ENCODE results near the gene NR2C1.

The NR2C1 gene

GRCh38 chr12:95055057-95055456 lies 18.4 kb downstream of the NR2C1 start:
- CTCF ChIA-PET = no interaction called here
- Histone ChIP-seq H3K4me1 (ENCODE audit: control insufficient read depth, insufficient read depth, low read length) (no peaks in the 10 kb centered on the region), H3K9me3 (ENCODE audit: control insufficient read depth, insufficient read depth, low read depth, low read length) (no peaks in the 10 kb centered on the region), H3K36me3 (ENCODE audit: control insufficient read depth in 2 of 2, insufficient read depth in 1 of 2, low read length in 2 of 2) (peaks cover 78 to 87% of the 10 kb centered on the region in 2 experiments), H3K27ac (ENCODE audit: extremely low read depth, low read depth, low read length) (no peak overlapping the region), H3K4me3 (ENCODE audit: low read depth, low read length) (no peak overlapping the region)
- POLR2A ChIA-PET = no interaction called here
- TF ChIP-seq KLF1 (tag by site-specific recombination; IDR thresholded peaks at IDR 0.05) (no peak), ZNF114 (tag by site-specific recombination; IDR thresholded peaks at IDR 0.05) (no peak), EGR2 (tag by site-specific recombination; IDR thresholded peaks at IDR 0.05; ENCODE audit: low read depth) (no peak), IKZF3 (tag by site-specific recombination; IDR thresholded peaks at IDR 0.05) (no peak), ZNF670 (tag by site-specific recombination; IDR thresholded peaks at IDR 0.05; ENCODE audit: low read depth) (no peak), ZNF521 (tag by site-specific recombination; IDR thresholded peaks at IDR 0.05) (no peak), ZNF48 (tag by site-specific recombination; IDR thresholded peaks at IDR 0.05) (no peak), ZNF529 (tag by site-specific recombination; IDR thresholded peaks at IDR 0.05; ENCODE audit: insufficient replicate concordance) (no peak), ZNF830 (tag by site-specific recombination; IDR thresholded peaks at IDR 0.05; ENCODE audit: low read depth) (no peak), ZNF280C (tag by site-specific recombination; IDR thresholded peaks at IDR 0.05) (no peak)
- TF ChIP-seq, protein P1, sequence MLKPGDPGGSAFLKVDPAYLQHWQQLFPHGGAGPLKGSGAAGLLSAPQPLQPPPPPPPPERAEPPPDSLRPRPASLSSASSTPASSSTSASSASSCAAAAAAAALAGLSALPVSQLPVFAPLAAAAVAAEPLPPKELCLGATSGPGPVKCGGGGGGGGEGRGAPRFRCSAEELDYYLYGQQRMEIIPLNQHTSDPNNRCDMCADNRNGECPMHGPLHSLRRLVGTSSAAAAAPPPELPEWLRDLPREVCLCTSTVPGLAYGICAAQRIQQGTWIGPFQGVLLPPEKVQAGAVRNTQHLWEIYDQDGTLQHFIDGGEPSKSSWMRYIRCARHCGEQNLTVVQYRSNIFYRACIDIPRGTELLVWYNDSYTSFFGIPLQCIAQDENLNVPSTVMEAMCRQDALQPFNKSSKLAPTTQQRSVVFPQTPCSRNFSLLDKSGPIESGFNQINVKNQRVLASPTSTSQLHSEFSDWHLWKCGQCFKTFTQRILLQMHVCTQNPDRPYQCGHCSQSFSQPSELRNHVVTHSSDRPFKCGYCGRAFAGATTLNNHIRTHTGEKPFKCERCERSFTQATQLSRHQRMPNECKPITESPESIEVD (tag by site-specific recombination; IDR thresholded peaks at IDR 0.05) = no peak

DNA sequence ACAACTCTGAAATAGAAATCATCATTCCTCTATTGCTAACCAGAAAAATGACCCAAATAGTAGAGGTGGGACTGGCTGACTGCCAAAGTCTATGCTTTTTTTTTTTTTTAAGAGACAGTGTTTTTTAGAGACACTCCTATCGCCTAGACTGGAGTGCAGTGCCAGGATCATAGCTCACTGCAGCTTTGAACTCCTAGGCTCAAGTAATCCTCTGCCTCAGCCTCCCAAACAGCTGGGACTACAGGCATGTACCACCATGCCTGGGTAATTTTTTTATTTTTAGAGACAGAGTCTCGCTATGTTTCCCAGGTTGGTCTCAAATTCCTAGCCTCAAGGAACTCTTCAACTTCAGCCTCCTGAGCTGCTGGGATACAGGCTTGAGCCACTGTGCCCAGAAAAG lies 19.2 kb downstream of the NR2C1 start:
- Histone ChIP-seq H3K9me3 (ENCODE audit: control insufficient read depth, insufficient read depth, low read depth, low read length) (no peaks in the 10 kb centered on the region), H3K4me3 (ENCODE audit: low read depth, low read length) (no peak overlapping the region), H3K4me1 (ENCODE audit: control insufficient read depth, insufficient read depth, low read length) (no peaks in the 10 kb centered on the region), H3K27ac (ENCODE audit: extremely low read depth, low read depth, low read length) (no peak overlapping the region), H3K36me3 (ENCODE audit: control insufficient read depth in 2 of 2, insufficient read depth in 1 of 2, low read length in 2 of 2) (peaks cover 77 to 85% of the 10 kb centered on the region in 2 experiments)
- no peak for TF ChIP-seq ZNF776 (tag by site-specific recombination; IDR thresholded peaks at IDR 0.05; ENCODE audit: borderline replicate concordance)
- TF ChIP-seq ZNF274 (IDR thresholded peaks at IDR 0.05; ENCODE audit: low read length) = no peak
- TF ChIP-seq ZNF274 (tag by site-specific recombination; IDR thresholded peaks at IDR 0.05; ENCODE audit: borderline replicate concordance) = no peak
- TF ChIP-seq KLF8 (tag by site-specific recombination; IDR thresholded peaks at IDR 0.05) = no peak
- CTCF ChIA-PET = no interaction called here
- POLR2A ChIA-PET = no interaction called here

DNA sequence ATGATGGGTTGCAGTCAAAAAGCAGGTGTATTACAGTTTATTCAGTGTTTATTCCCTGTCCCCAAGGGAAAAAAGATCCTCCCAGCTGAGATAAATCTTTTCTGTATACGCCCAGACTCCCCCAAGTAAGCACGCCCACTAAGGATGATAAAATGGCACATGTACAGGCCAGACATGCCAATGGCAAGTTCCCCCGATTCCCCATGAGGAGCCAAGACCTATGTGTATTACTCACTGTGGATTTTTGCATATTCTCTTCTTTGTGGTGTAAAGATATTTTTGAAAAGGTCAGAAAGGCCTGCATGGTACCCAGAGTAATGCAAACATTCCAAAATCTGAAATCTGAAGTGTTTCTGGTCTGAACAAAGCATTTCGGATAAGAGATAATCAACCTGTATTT lies 22.2 kb downstream of the NR2C1 start:
- Histone ChIP-seq H3K9me3 (ENCODE audit: control insufficient read depth, insufficient read depth, low read depth, low read length) (no peaks in the 10 kb centered on the region), H3K4me1 (ENCODE audit: control insufficient read depth, insufficient read depth, low read length) (no peaks in the 10 kb centered on the region), H3K36me3 (ENCODE audit: control insufficient read depth in 2 of 2, insufficient read depth in 1 of 2, low read length in 2 of 2) (peaks cover 70 to 82% of the 10 kb centered on the region in 2 experiments), H3K27ac (ENCODE audit: extremely low read depth, low read depth, low read length) (no peak overlapping the region), H3K4me3 (ENCODE audit: low read depth, low read length) (no peak overlapping the region)
- ChIA-PET POLR2A (no interaction called here), CTCF (no interaction called here)
- TF ChIP-seq ZNF148 (tag by site-specific recombination; IDR thresholded peaks at IDR 0.05; ENCODE audit: borderline replicate concordance) = no peak
- no peak for TF ChIP-seq ZNF639 (tag by site-specific recombination; IDR thresholded peaks at IDR 0.05)
- no peak for TF ChIP-seq KLF1 (tag by site-specific recombination; IDR thresholded peaks at IDR 0.05)
- no peak for TF ChIP-seq SP7 (tag by site-specific recombination; IDR thresholded peaks at IDR 0.05)
- no peak for TF ChIP-seq ZNF776 (tag by site-specific recombination; IDR thresholded peaks at IDR 0.05; ENCODE audit: borderline replicate concordance)
- no peak for TF ChIP-seq GLI2 (tag by site-specific recombination; IDR thresholded peaks at IDR 0.05; ENCODE audit: borderline replicate concordance, low read depth)
- TF ChIP-seq ZNF600 (tag by site-specific recombination; IDR thresholded peaks at IDR 0.05) = no peak

Measured in HEK293 (cell line).